Activated T-cell treated with anti-CD3 and anti-CD28 coated beads, Interleukin-2, amount 50 U/mL, for 1 hour (primary cell): ENCODE measurements around the gene MORN4.
"Not testable (repeated sequence)": the region's sequence is repeated elsewhere in the genome, so short reads cannot be mapped to it uniquely, and the experiment has no call there.

Experiments
- DNase-seq: peaks from one replicate; pipeline ENCODE4 v3.0.0-alpha.2; 2020

Gene MORN4

GRCh38 chr10:97640868-97641811 lies 7.8 kb upstream of the MORN4 start:
- peak; percentile 29 for DNase-seq

GRCh38 chr10:97640174-97640867 lies 7.0 kb upstream of the MORN4 start, which contains the start of gene PI4K2A:
TSS of gene PI4K2A (plus strand) at chr10:97640671. CDS start at chr10:97640743, 72 bp downstream.
- peak; percentile 96 for DNase-seq

GRCh38 chr10:97639090-97639489 lies 5.8 kb upstream of the MORN4 start:
- DNase-seq, result not testable (repeated sequence)

GRCh38 chr10:97635577-97635976 lies 2.3 kb upstream of the MORN4 start:
- no peak for DNase-seq

GRCh38 chr10:97633921-97634320 lies 621 bp upstream of the MORN4 start:
- no peak for DNase-seq

- no peak for DNase-seq
Measured at GRCh38 chr10:97631098-97631497, 2.2 kb downstream of the MORN4 start.

- DNase-seq, result no peak
Measured at GRCh38 chr10:97629289-97629688, 4.0 kb downstream of the MORN4 start.

- DNase-seq, result no peak
Measured at GRCh38 chr10:97628228-97628627, 5.1 kb downstream of the MORN4 start.

GRCh38 chr10:97627731-97628130 lies 5.6 kb downstream of the MORN4 start:
- no peak for DNase-seq

GRCh38 chr10:97623277-97623676 lies 10.0 kb downstream of the MORN4 start:
- no peak for DNase-seq

- no peak for DNase-seq
Measured at GRCh38 chr10:97618733-97619132, 14.6 kb downstream of the MORN4 start.

GRCh38 chr10:97618285-97618684 lies 15.0 kb downstream of the MORN4 start:
- DNase-seq, result no peak

GRCh38 chr10:97612386-97612785 lies 20.9 kb downstream of the MORN4 start:
- DNase-seq, result no peak

- DNase-seq, result no peak
Measured at GRCh38 chr10:97611473-97611872, 21.8 kb downstream of the MORN4 start.

GRCh38 chr10:97608991-97609561 lies 24.2 kb downstream of the MORN4 start:
- DNase-seq, result no peak

- DNase-seq, result no peak
Measured at GRCh38 chr10:97607095-97607636, 26.1 kb downstream of the MORN4 start.

GRCh38 chr10:97601268-97602215 lies 31.8 kb downstream of the MORN4 start:
- no peak for DNase-seq

- DNase-seq, result no peak
Measured at GRCh38 chr10:97600616-97601015, 32.7 kb downstream of the MORN4 start.

- no peak for DNase-seq
Measured at GRCh38 chr10:97599272-97599619, 34.1 kb downstream of the MORN4 start.

- no peak for DNase-seq
Measured at GRCh38 chr10:97598407-97599271, 34.7 kb downstream of the MORN4 start.

GRCh38 chr10:97597778-97598177 lies 35.5 kb downstream of the MORN4 start:
- DNase-seq, result no peak
